ENCODE measurements around the gene MALT1.

The MALT1 gene

DNA sequence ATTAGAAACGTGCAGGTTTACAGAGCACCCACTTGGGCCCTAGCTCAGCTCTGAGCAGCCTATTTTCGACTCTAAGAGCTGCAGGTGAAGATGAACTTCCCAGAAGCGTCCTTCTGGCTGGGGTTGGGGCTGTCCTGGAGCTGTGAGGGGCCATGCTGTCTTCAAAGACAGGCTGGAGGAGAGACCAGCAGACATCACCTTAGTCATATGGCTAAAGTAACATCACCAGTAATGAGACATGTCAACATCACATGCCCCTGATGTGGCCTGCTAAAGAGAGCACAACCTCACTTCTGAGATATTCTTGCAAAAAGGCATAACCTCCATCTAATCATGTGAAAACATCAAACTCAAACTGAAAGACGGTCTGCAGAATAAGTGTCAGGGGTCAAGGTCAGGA, 106.2 kb downstream of the MALT1 start:
- H3K27me3 Mint-ChIP-seq (ENCODE audit: low read depth), result peaks cover 17% of the 10 kb centered on the region
- no peak overlapping the region for H3K4me3 Mint-ChIP-seq
- H3K4me1 Mint-ChIP-seq, result peaks cover 6% of the 10 kb centered on the region
- no peak overlapping the region for H3K27ac Mint-ChIP-seq
- H3K9me3 Mint-ChIP-seq, result no peaks in the 10 kb centered on the region
- TF ChIP-seq, protein P1, sequence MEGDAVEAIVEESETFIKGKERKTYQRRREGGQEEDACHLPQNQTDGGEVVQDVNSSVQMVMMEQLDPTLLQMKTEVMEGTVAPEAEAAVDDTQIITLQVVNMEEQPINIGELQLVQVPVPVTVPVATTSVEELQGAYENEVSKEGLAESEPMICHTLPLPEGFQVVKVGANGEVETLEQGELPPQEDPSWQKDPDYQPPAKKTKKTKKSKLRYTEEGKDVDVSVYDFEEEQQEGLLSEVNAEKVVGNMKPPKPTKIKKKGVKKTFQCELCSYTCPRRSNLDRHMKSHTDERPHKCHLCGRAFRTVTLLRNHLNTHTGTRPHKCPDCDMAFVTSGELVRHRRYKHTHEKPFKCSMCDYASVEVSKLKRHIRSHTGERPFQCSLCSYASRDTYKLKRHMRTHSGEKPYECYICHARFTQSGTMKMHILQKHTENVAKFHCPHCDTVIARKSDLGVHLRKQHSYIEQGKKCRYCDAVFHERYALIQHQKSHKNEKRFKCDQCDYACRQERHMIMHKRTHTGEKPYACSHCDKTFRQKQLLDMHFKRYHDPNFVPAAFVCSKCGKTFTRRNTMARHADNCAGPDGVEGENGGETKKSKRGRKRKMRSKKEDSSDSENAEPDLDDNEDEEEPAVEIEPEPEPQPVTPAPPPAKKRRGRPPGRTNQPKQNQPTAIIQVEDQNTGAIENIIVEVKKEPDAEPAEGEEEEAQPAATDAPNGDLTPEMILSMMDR (IDR thresholded peaks at IDR 0.05; ENCODE audit: unreplicated experiment in 3 of 3), result no peak
- H3K36me3 Mint-ChIP-seq (ENCODE audit: low read depth), result no peaks in the 10 kb centered on the region

- Mint-ChIP-seq H3K36me3 (ENCODE audit: low read depth) (no peaks in the 10 kb centered on the region), H3K4me3 (no peak overlapping the region), H3K27me3 (ENCODE audit: low read depth) (peaks cover 10% of the 10 kb centered on the region), H3K4me1 (peaks cover 11% of the 10 kb centered on the region), H3K9me3 (no peaks in the 10 kb centered on the region), H3K27ac (peak overlapping the region in 1 of 3 experiments; percentile 72)
- TF ChIP-seq, protein P1 (IDR thresholded peaks at IDR 0.05; ENCODE audit: unreplicated experiment in 3 of 3), result no peak
Measured at GRCh38 chr18:58779529-58779928, 108.3 kb downstream of the MALT1 start.

DNA sequence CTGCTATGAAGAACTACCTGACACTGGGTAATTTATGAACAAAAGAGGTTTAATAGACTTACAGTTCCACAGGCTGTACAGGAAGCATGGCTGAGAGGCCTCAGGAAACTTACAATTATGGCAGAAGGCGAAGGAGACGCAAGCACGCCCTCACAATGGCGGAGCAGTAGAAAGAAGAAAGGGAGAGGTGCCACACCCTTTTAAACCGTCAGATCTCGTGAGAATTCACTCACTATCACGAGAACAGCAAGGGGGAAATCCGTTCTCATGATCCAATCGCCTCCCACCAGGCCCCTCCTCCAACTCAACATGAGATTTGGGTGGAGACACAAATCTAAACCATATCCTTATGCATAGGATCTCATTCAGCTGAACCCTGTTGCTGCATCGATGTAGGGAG, 108.8 kb downstream of the MALT1 start:
- Mint-ChIP-seq H3K27ac (peak overlapping the region in 2 of 3 experiments; percentile 33 to 39), H3K4me1 (peaks cover 16% of the 10 kb centered on the region), H3K4me3 (no peak overlapping the region), H3K9me3 (no peaks in the 10 kb centered on the region), H3K27me3 (ENCODE audit: low read depth) (peaks cover 10% of the 10 kb centered on the region), H3K36me3 (ENCODE audit: low read depth) (no peaks in the 10 kb centered on the region)
- TF ChIP-seq, protein P1 (IDR thresholded peaks at IDR 0.05; ENCODE audit: unreplicated experiment in 3 of 3), result no peak

DNA sequence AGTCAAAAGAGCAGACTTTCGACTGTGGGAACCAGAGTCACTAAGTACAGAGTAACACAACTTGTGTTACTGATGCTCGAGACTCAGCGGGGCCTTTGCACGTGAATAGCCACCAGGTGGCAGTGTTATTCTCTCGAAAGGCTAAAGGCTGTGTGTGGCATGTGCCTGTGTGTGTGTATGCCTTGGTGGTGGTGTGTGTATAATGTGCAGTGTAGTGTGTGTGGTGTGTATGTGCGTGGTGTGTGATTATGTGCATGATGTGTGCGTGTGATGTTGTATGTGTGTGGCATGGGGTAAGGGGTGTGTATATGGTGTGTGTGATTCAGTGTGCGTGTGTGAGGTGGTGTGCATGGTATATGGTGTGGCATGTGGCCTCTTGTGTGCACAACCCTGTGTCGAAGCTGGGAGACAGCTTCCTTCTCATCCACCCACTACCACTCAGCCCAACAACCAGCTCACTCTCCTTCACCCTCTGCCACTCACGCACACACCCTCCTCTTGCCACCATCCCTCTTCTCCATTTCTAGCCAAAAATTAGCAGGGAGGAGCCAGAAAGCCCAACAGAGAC, 110.4 kb downstream of the MALT1 start:
- H3K36me3 Mint-ChIP-seq (ENCODE audit: low read depth), result no peaks in the 10 kb centered on the region
- peak overlapping the region; percentile 40 to 82 (median 61) for H3K27ac Mint-ChIP-seq
- H3K4me3 Mint-ChIP-seq, result no peak overlapping the region
- no peaks in the 10 kb centered on the region for H3K9me3 Mint-ChIP-seq
- H3K27me3 Mint-ChIP-seq (ENCODE audit: low read depth), result peaks cover 7% of the 10 kb centered on the region
- peaks cover 22% of the 10 kb centered on the region for H3K4me1 Mint-ChIP-seq
- TF ChIP-seq, protein P1 (IDR thresholded peaks at IDR 0.05; ENCODE audit: unreplicated experiment in 3 of 3), result peak; percentile 91 to 94 (median 92)

DNA sequence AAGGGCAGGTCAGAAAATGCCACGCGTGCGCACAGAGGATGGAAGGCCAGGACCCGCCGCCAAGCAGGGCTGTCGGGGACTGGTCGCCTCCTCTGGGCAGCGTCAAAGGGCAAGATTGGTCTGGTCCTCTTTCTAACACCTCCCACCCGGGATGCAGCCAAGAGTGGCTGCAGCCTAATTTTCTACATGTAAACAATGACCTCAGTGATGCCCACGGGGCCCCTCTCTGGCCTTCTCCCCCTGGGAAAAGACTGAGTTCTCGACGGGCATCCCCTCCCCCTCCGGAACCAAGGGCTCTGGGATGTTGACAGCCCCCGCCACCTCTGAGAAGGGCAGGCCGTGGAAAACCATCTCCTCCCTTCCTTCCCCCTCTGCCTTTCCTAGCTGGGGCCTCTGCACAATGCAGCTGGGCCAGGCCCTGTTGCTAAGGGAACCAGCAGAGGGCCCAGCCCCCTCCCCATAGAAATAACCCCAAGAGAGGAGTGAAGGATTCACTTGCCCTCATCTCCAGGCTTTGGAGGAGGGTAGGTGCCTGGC, 113.4 kb downstream of the MALT1 start:
- TF ChIP-seq, protein P1 (IDR thresholded peaks at IDR 0.05; ENCODE audit: unreplicated experiment in 3 of 3), result no peak
- Mint-ChIP-seq H3K27ac (peak overlapping the region; percentile 17 to 90 (median 57)), H3K4me3 (no peak overlapping the region)

More for the DNA sequence above, 113.4 kb downstream of the MALT1 start:
- H3K9me3 Mint-ChIP-seq, result peaks cover 2% of the 10 kb centered on the region
- H3K4me1 Mint-ChIP-seq, result peaks cover 28% of the 10 kb centered on the region
- no peaks in the 10 kb centered on the region for H3K36me3 Mint-ChIP-seq (ENCODE audit: low read depth)
- H3K27me3 Mint-ChIP-seq (ENCODE audit: low read depth), result peaks cover 4% of the 10 kb centered on the region
